ENCODE data around the gene EXOC3L4.
"Not testable (repeated sequence)": the region's sequence is repeated elsewhere in the genome, so short reads cannot be mapped to it uniquely, and the experiment has no call there.

EXOC3L4 gene

GRCh38 chr14:103111232-103111868 is 16.8 kb downstream of the EXOC3L4 start:
- no peak overlapping the region for H3K4me3 Mint-ChIP-seq
- H3K9me3 Mint-ChIP-seq, result no peaks in the 10 kb centered on the region
- peaks cover 36% of the 10 kb centered on the region for H3K4me1 Mint-ChIP-seq
- H3K27ac Mint-ChIP-seq, result peak overlapping the region; percentile 69 to 84 (median 73)
- TF ChIP-seq, protein P1, sequence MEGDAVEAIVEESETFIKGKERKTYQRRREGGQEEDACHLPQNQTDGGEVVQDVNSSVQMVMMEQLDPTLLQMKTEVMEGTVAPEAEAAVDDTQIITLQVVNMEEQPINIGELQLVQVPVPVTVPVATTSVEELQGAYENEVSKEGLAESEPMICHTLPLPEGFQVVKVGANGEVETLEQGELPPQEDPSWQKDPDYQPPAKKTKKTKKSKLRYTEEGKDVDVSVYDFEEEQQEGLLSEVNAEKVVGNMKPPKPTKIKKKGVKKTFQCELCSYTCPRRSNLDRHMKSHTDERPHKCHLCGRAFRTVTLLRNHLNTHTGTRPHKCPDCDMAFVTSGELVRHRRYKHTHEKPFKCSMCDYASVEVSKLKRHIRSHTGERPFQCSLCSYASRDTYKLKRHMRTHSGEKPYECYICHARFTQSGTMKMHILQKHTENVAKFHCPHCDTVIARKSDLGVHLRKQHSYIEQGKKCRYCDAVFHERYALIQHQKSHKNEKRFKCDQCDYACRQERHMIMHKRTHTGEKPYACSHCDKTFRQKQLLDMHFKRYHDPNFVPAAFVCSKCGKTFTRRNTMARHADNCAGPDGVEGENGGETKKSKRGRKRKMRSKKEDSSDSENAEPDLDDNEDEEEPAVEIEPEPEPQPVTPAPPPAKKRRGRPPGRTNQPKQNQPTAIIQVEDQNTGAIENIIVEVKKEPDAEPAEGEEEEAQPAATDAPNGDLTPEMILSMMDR (IDR thresholded peaks at IDR 0.05; ENCODE audit: unreplicated experiment in 3 of 3), result no peak
- H3K36me3 Mint-ChIP-seq (ENCODE audit: low read depth), result no peaks in the 10 kb centered on the region
- peaks cover 9% of the 10 kb centered on the region for H3K27me3 Mint-ChIP-seq (ENCODE audit: low read depth)

- H3K36me3 Mint-ChIP-seq (ENCODE audit: low read depth), result no peaks in the 10 kb centered on the region
- H3K4me3 Mint-ChIP-seq, result no peak overlapping the region
- H3K4me1 Mint-ChIP-seq, result peaks cover 41% of the 10 kb centered on the region
- peaks cover 10% of the 10 kb centered on the region for H3K27me3 Mint-ChIP-seq (ENCODE audit: low read depth)
- no peaks in the 10 kb centered on the region for H3K9me3 Mint-ChIP-seq
- peak overlapping the region in 1 of 3 experiments; percentile 67 for H3K27ac Mint-ChIP-seq
- TF ChIP-seq, protein P1 (IDR thresholded peaks at IDR 0.05; ENCODE audit: unreplicated experiment in 3 of 3), result no peak
Measured at GRCh38 chr14:103112400-103113243, 18.1 kb downstream of the EXOC3L4 start.

- H3K27me3 Mint-ChIP-seq (ENCODE audit: low read depth), result peaks cover 10% of the 10 kb centered on the region
- H3K4me1 Mint-ChIP-seq, result peaks cover 47% of the 10 kb centered on the region
- H3K36me3 Mint-ChIP-seq (ENCODE audit: low read depth), result no peaks in the 10 kb centered on the region
- TF ChIP-seq, protein P1 (IDR thresholded peaks at IDR 0.05; ENCODE audit: unreplicated experiment in 3 of 3), result no peak
- peak overlapping the region in 1 of 3 experiments; percentile 67 for H3K27ac Mint-ChIP-seq
- no peaks in the 10 kb centered on the region for H3K9me3 Mint-ChIP-seq
- H3K4me3 Mint-ChIP-seq, result no peak overlapping the region
Measured at GRCh38 chr14:103113303-103113702, 18.8 kb downstream of the EXOC3L4 start.

- Mint-ChIP-seq H3K27ac (no peak overlapping the region), H3K4me3 (no peak overlapping the region), H3K27me3 (ENCODE audit: low read depth) (peaks cover 10% of the 10 kb centered on the region), H3K36me3 (ENCODE audit: low read depth) (no peaks in the 10 kb centered on the region), H3K9me3 (no peaks in the 10 kb centered on the region), H3K4me1 (peaks cover 44% of the 10 kb centered on the region)
- TF ChIP-seq, protein P1 (IDR thresholded peaks at IDR 0.05; ENCODE audit: unreplicated experiment in 3 of 3), result no peak
Measured at GRCh38 chr14:103113774-103114173, 19.2 kb downstream of the EXOC3L4 start.

DNA sequence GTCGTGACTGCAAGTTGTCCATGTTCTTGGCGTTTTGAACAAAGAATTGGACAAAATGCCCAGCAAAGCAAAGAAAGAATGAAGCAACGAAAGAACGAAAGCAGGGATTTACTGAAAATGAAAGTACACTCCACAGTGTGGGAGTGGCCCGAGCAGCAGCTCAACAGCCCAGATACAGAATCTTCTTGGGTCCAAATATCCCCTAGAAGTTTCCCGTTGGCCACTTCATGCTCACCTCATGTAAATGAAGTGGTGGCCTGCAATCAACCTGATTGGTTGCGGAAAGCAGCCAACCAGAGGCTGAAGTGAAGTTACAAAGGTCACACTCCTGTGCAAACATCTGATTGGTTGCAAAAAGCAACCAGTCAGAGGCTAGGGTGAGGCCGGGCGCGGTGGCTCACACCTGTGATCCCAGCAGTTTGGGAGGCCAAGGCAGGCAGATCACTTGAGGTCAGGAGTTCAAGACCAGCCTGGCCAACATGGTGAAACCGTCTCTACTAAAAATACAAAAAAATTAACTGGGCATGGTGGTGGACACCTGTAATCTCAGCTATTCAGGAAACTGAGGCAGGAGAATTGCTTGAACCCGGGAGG is 20.7 kb downstream of the EXOC3L4 start:
- not testable (repeated sequence) for H3K9me3 Mint-ChIP-seq; H3K27me3 Mint-ChIP-seq (ENCODE audit: low read depth); H3K36me3 Mint-ChIP-seq (ENCODE audit: low read depth); H3K4me3 Mint-ChIP-seq
- Mint-ChIP-seq H3K4me1 (peaks cover 45% of the 10 kb centered on the region), H3K27ac (peak overlapping the region in 2 of 3 experiments; percentile 33 to 58)

DNA sequence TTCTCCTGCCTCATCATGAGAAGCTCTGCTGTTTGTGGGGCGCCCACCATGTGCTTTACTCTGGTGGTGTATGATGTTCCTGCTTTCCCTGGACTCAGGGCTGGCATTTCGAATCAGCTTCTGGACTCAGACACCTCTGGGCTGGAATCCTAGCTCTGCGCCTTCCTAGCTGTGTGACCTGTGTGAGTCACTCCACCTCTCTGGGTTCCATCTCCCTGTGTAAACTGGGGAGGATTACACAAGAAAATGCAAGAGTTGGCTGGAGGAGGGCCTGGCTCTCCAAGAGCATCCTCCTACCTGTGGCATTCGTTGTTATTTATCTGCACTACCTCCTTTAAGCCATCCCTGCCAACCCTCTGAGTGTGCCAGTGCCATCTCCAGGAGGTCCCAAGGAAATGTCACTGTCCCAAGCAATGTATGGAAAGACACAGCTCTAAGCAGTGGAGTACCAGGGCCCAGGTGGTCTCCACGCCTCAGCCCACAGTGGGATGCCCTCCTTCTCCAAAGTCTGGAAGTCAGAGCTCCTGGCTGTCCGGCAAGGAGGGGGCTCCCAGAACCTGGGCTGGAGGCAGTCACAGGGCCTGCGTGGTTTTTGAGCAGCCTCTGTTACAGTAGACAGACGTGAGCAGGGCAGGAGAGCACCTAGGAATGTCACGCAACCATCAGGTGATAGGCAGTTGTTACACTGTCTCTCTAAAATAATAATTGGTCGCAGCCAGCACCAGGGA is 21.5 kb downstream of the EXOC3L4 start:
- H3K36me3 Mint-ChIP-seq (ENCODE audit: low read depth), result no peaks in the 10 kb centered on the region

More for the DNA sequence above, 21.5 kb downstream of the EXOC3L4 start:
- TF ChIP-seq, protein P1 (IDR thresholded peaks at IDR 0.05; ENCODE audit: unreplicated experiment in 3 of 3), result no peak
- Mint-ChIP-seq H3K9me3 (no peaks in the 10 kb centered on the region), H3K27me3 (ENCODE audit: low read depth) (peaks cover 4% of the 10 kb centered on the region), H3K27ac (peak overlapping the region in 1 of 3 experiments; percentile 71), H3K4me3 (no peak overlapping the region), H3K4me1 (peaks cover 43% of the 10 kb centered on the region)
